Brain microvascular endothelial cell (primary cell): ENCODE results near the gene SLC44A3.

Experiments
- DNase-seq: peaks from one replicate; pipeline ENCODE4 v3.0.0-alpha.2; 2020
- H3K27ac ChIP-seq: fragments of 250-450 bp; sonication (Bioruptor Pico); 2 replicates; pipeline ENCODE4 v1.5.1; 2020; ENCODE audit warnings: mild to moderate bottlenecking, moderate library complexity
- H3K27me3 ChIP-seq: fragments of 250-450 bp; sonication (Bioruptor Pico); replicated peaks from 2 replicates; pipeline ENCODE4 v1.5.1; 2020; ENCODE audit warnings: mild to moderate bottlenecking
- H3K36me3 ChIP-seq: fragments of 250-450 bp; sonication (Bioruptor Pico); replicated peaks from 2 replicates; pipeline ENCODE4 v1.5.1; 2020; ENCODE audit warnings: mild to moderate bottlenecking
- H3K4me3 ChIP-seq: 2 replicates; pipeline ENCODE4 v1.5.1; 2011; ENCODE audit warnings: low read depth, mild to moderate bottlenecking, control low read depth, low read length, moderate library complexity
- CTCF ChIP-seq: IDR thresholded peaks from 2 replicates; pipeline ENCODE4 v1.5.1; 2011; ENCODE audit warnings: low read depth, mild to moderate bottlenecking, moderate library complexity, low read length, control low read depth, inconsistent platforms; ENCODE audit errors: missing control alignments
- in situ Hi-C: cut with HindIII; loops from 2 replicates; pipeline ENCODE4 v1.10.0; 2017; ENCODE audit warnings: low sequenced_read_pairs, low pct_ligation_motif_present

The SLC44A3 gene

GRCh38 chr1:94895518-94895917 is 75.4 kb downstream of the SLC44A3 start:
- in situ Hi-C loops, result no loop called here
- DNase-seq, result no peak
- Histone ChIP-seq H3K36me3 (peaks cover 57% of the 10 kb centered on the region), H3K4me3 (no peak overlapping the region), H3K27ac (no peak overlapping the region), H3K27me3 (no peaks in the 10 kb centered on the region)
- no peak for TF ChIP-seq CTCF

- H3K36me3 ChIP-seq, result peaks cover 77% of the 10 kb centered on the region
- no peak overlapping the region for H3K27ac ChIP-seq
- H3K27me3 ChIP-seq, result no peaks in the 10 kb centered on the region
- no peak for DNase-seq
- no peak for TF ChIP-seq CTCF
- in situ Hi-C loops, result no loop called here
- no peak overlapping the region for H3K4me3 ChIP-seq
Observed at GRCh38 chr1:94898491-94899385, 78.6 kb downstream of the SLC44A3 start.

DNA sequence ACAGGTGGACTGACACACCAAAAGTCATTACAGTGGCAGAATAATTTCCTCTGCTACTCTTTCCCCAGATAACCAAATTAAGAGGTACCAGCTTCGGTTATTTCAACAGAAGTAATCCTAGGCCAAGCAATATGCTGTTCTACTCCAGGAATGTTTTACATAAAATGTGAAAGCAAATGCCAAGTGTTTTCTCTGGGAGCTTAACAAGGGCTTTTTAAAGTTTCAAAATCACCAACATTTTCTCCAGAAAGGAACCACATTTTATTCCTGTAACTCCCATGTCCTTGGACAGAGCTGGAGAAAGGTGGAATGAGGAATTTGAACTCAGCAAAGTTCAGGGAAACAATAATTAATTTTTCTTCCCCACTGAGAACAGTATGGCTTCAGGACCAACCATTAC is 79.6 kb downstream of the SLC44A3 start:
- in situ Hi-C loops, result no loop called here
- Histone ChIP-seq H3K4me3 (no peak overlapping the region), H3K36me3 (peaks cover 70% of the 10 kb centered on the region), H3K27me3 (no peaks in the 10 kb centered on the region), H3K27ac (no peak overlapping the region)
- no peak for DNase-seq
- TF ChIP-seq CTCF, result no peak

- TF ChIP-seq CTCF, result no peak
- Histone ChIP-seq H3K4me3 (no peak overlapping the region), H3K36me3 (peaks cover 51% of the 10 kb centered on the region), H3K27me3 (no peaks in the 10 kb centered on the region), H3K27ac (no peak overlapping the region)
- in situ Hi-C loops, result no loop called here
- no peak for DNase-seq
Observed at GRCh38 chr1:94901841-94902240, 81.7 kb downstream of the SLC44A3 start.

DNA sequence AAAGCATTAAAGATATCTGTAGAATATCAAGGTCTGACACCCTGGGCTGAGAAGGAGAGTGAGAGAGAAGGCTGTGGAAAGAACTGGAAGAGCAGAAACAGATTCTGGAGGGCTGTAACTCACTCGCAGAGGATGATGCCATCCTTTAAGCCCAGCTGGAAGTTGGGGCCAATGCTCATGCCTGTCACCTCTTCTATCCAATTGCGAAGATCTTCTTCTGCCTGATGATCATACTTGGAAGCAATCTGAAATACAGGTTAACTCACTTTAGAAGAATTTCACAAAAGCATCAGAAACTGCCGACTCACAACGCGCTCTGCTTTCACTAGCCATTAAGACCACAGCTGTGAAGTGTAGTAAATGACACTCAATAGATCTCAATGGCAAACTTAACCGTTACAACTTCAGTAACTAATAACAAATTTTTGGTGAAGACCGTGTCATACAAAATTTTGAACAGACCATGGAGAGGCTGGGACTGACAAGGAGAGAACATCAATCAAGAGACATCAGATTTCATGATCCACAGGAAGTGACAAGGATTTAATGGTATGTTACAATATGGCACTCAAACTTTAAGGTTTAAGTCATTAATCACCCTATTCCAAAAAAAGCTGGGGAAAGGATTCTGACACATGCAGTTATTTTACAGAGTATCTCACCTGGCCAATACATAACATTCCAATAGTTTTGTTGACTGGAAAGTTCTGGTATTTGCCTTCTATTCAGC is 83.3 kb downstream of the SLC44A3 start:
- no peak overlapping the region for H3K4me3 ChIP-seq
- in situ Hi-C loops, result no loop called here
- no peaks in the 10 kb centered on the region for H3K27me3 ChIP-seq
- peaks cover 37% of the 10 kb centered on the region for H3K36me3 ChIP-seq
- no peak overlapping the region for H3K27ac ChIP-seq
- TF ChIP-seq CTCF, result no peak
- no peak for DNase-seq
